ENCODE data around the gene TCP1. TPM values are rescaled to one million over a fixed set of nuclear protein-coding genes. Genes with fewer than 3 reads are reported as not detected.
"Not testable (repeated sequence)": the region's sequence is repeated elsewhere in the genome, so short reads cannot be mapped to it uniquely, and the experiment has no call there.

Gene TCP1
- total RNA-seq, 1 donor from 2014 or later: 164 TPM

GRCh38 chr6:159754959-159755914 is 34.2 kb downstream of the TCP1 start:
- ATAC-seq: peak; percentile 59
- intact Hi-C loops (cut with micrococcal nuclease): no loop called here
- no peak for DNase-seq

GRCh38 chr6:159754401-159754800 is 35.0 kb downstream of the TCP1 start:
- intact Hi-C loops (cut with micrococcal nuclease): no loop called here

GRCh38 chr6:159753081-159753872 is 36.1 kb downstream of the TCP1 start:
- no peak for ATAC-seq
- no peak for DNase-seq
- intact Hi-C loops (cut with micrococcal nuclease): no loop called here

More at GRCh38 chr6:159754401-159754800, 35.0 kb downstream of the TCP1 start:
- ATAC-seq: no peak
- no peak for DNase-seq

GRCh38 chr6:159751448-159751847 is 38.0 kb downstream of the TCP1 start:
- intact Hi-C loops (cut with micrococcal nuclease): no loop called here
- no peak for ATAC-seq
- DNase-seq: no peak

DNA sequence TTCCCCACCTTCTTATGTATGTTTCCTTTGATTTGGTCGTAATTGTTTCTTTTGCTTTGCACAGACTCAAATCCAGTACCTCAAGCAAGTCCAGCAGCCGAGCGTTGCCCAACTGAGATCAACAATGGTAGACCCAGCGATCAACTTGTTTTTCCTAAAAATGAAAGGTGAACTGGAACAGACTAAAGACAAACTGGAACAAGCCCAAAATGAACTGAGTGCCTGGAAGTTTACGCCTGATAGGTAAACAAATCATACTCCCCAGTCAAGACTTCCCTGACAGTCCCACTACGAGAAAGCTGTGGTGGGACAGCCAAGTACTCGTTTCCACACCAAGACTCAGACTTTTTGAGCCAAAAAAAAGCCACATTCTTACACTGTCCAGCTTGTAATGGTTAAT is 41.3 kb downstream of the TCP1 start:
- DNase-seq; intact Hi-C loops (cut with micrococcal nuclease); ATAC-seq: not testable (repeated sequence)

GRCh38 chr6:159746759-159747158 is 42.6 kb downstream of the TCP1 start:
- intact Hi-C loops (cut with micrococcal nuclease): no loop called here
- ATAC-seq: peak; percentile 88
- DNase-seq: no peak

- intact Hi-C loops (cut with micrococcal nuclease): no loop called here
- ATAC-seq (no peak), DNase-seq (no peak)
Observed at GRCh38 chr6:159745081-159745480, 44.3 kb downstream of the TCP1 start.

DNA sequence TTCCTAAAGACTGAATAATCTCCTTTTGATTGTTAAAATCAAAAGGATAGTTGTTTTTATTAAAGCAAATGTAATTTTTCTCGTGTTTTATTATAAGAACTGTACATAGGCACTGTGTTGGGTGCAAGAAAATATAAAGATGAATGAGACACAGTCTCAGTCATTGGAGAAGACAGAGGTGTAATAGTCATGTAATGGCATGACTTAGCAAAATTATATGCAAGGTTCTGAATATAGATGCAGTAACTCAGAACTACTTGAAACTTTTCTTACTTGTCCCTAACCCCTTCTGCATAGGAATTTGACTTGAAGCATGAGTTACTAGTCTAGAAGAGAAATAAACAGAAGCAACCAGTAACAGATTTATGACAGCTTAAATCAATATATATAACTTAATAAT is 47.2 kb downstream of the TCP1 start:
- DNase-seq (no peak), ATAC-seq (no peak)
- intact Hi-C loops (cut with micrococcal nuclease): no loop called here

- DNase-seq: no peak
- no peak for ATAC-seq
- intact Hi-C loops (cut with micrococcal nuclease): no loop called here
Observed at GRCh38 chr6:159739341-159739740, 50.1 kb downstream of the TCP1 start.

- ATAC-seq (no peak), DNase-seq (no peak)
- intact Hi-C loops (cut with micrococcal nuclease): no loop called here
Observed at GRCh38 chr6:159736908-159737307, 52.5 kb downstream of the TCP1 start.

DNA sequence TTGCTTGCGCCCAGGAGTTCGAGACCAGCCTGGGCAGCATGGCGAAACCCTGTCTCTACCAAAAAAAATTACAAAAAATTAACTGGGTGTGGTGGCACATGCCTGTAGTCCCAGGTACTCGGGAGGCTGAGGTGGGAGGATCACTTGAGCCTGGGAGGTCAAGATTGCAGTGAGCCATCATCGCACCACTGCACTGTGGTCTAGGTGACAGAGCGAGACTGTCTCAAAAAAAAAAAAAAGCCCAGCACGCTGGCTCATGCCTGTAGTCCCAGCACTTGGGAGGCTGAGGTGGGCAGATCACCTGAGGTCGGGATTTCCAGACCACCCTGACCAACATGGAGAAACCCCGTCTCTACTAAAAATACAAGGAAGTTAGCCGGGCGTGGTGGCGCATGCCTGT is 56.0 kb downstream of the TCP1 start:
- DNase-seq; ATAC-seq; intact Hi-C loops (cut with micrococcal nuclease): not testable (repeated sequence)

- DNase-seq; ATAC-seq; intact Hi-C loops (cut with micrococcal nuclease): not testable (repeated sequence)
Observed at GRCh38 chr6:159732550-159732949, 56.9 kb downstream of the TCP1 start.

DNA sequence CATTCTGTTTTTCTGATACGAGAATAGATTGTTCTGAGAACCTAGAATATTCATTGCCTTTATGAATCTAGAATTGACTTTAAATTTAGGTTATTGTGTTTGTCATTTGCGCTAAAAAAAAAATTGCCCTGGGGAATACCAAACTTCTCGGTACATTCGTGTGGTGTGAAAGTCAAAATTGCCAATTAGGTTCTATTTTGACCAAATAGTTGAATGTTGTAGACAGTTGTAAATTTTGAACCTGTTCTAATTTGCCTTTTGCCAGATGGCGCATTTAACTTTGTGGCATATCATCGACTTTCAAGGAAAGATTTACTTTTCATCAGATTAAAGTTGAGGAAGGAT is 59.1 kb downstream of the TCP1 start:
- DNase-seq: no peak
- intact Hi-C loops (cut with micrococcal nuclease): no loop called here

GRCh38 chr6:159729598-159730331 is 59.6 kb downstream of the TCP1 start:
- ATAC-seq (no peak), DNase-seq (no peak)
- intact Hi-C loops (cut with micrococcal nuclease): no loop called here

More for the DNA sequence above, 59.1 kb downstream of the TCP1 start:
- ATAC-seq: no peak

DNA sequence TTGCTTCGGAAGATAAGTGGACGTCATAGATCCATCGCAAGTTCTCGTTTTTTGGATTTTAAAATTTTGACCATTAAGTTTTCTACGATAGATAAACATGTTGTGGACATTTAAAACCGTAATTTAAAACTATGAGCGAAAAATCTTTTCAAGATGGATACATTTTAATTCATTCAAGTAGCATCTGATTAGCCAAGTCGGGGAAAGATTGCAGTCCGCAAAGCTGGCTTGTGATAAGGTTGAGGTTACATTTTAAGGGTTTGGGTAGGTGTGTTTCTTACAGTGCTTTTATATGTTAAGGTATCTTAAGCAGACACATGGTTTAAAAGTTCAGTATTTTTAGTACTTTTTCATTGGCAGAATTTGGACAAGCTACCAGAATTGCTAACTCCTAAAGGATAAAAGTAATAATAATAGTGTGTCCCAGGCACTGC is 60.9 kb downstream of the TCP1 start:
- no peak for ATAC-seq
- intact Hi-C loops (cut with micrococcal nuclease): no loop called here
- no peak for DNase-seq

Other genes starting within 250 kb of the TCP1 start
- gene SOD2, start 96.4 kb downstream of the TCP1 start, total RNA-seq: 1,053 TPM
- 46.4 TPM for gene WTAP, start 62.1 kb downstream of the TCP1 start, total RNA-seq
- 4.0 TPM for gene ACAT2, start 27.6 kb downstream of the TCP1 start, total RNA-seq
- gene MRPL18, start 865 bp upstream of the TCP1 start, total RNA-seq: 70.8 TPM
- gene PNLDC1, start 10.7 kb upstream of the TCP1 start, total RNA-seq: 0.17 TPM
- not detected for gene MAS1, start 101.4 kb upstream of the TCP1 start, total RNA-seq
- gene IGF2R, start 179.5 kb upstream of the TCP1 start, total RNA-seq: 68.4 TPM

All from left ventricle myocardium superior (tissue), 1 donor.